Epithelial cell of umbilical artery (primary cell): Measurements from ENCODE around the gene SERPINB10. TPM values are rescaled to one million over a fixed set of nuclear protein-coding genes. Genes with fewer than 3 reads are reported as not detected.

Experiments
- total RNA-seq: library from RNA; depleted of rRNA; stranded (reverse); fragments of >200 nt; gene quantifications from 2 replicates; pipeline ENCODE4 v1.2.3, GENCODE V29; 2014

The SERPINB10 gene
- 0.32 TPM in 1 of 2 replicates, not detected in the other for total RNA-seq

GRCh38 chr18:63907664-63908063 lies at the start of gene SERPINB10:
SERPINB10 (plus strand) TSS chr18:63907958; CDS start chr18:63915511, 7,553 bp downstream.

GRCh38 chr18:63887424-63887823 lies 20.3 kb upstream of the SERPINB10 start, which contains the start of gene SERPINB2:
SERPINB2 (plus strand) TSS chr18:63887705; CDS start chr18:63891445, 3,740 bp downstream.

GRCh38 chr18:63949068-63949737 lies 41.4 kb downstream of the SERPINB10 start, which contains the start of gene HMSD:
HMSD (plus strand) TSS chr18:63949301; CDS start chr18:63953456, 4,155 bp downstream.

GRCh38 chr18:63969942-63970808 lies 62.4 kb downstream of the SERPINB10 start, which contains the start of gene SERPINB8:
SERPINB8 (plus strand) TSS chr18:63970081; CDS start chr18:63978309, 8,228 bp downstream.

Other genes with a start within 250 kb of the SERPINB10 start
- not detected in 2 replicates for gene SERPINB3, start 246.1 kb upstream of the SERPINB10 start, total RNA-seq
- not detected in 2 replicates for gene SERPINB11, start 205.0 kb upstream of the SERPINB10 start, total RNA-seq
- gene SERPINB7, start 132.5 kb upstream of the SERPINB10 start, total RNA-seq: under 0.01 and 0.30 TPM in 2 replicates
- 2.6 and 6.2 TPM in 2 replicates for gene SERPINB2, start 20.3 kb upstream of the SERPINB10 start, total RNA-seq
- gene HMSD, start 41.3 kb downstream of the SERPINB10 start, total RNA-seq: 0.15 and 0.65 TPM in 2 replicates
- 29.9 and 33.1 TPM in 2 replicates for gene SERPINB8, start 62.1 kb downstream of the SERPINB10 start, total RNA-seq
- gene LINC00305, start 241.1 kb downstream of the SERPINB10 start, total RNA-seq: not detected in 2 replicates